Fibroblast of lung (primary cell): ENCODE results near the gene TMEM167B. TPM values are rescaled to one million over a fixed set of nuclear protein-coding genes. Genes with fewer than 3 reads are reported as not detected.
A peak's percentile ranks its signal among the peaks of the same experiment; 100 is the strongest.

ENCODE experiments used
- DNase-seq, 2 donors: peaks; one replicate each; pipeline versions ENCODE4 v3.0.0 to v3.0.0-alpha.2; 2010; ENCODE audit warnings: low read depth in 2 of 2
- H2AFZ ChIP-seq: 2 replicates; pipeline ENCODE4 v1.5.1; 2012; ENCODE audit warnings: low read length, control low read depth, inconsistent platforms
- H3K27ac ChIP-seq: 2 replicates; pipeline ENCODE4 v1.5.1; 2011; ENCODE audit warnings: low read length, control low read depth; ENCODE audit not compliant: insufficient read depth
- H3K27me3 ChIP-seq: 2 replicates; pipeline ENCODE4 v1.5.1; 2011; ENCODE audit warnings: mild to moderate bottlenecking, low read length; ENCODE audit not compliant: control insufficient read depth, insufficient read depth
- H3K36me3 ChIP-seq: 2 replicates; pipeline ENCODE4 v1.5.1; 2011; ENCODE audit warnings: low read length; ENCODE audit not compliant: control insufficient read depth, insufficient read depth
- H3K4me1 ChIP-seq: 2 replicates; pipeline ENCODE4 v1.5.1; 2011; ENCODE audit warnings: low read length; ENCODE audit not compliant: control insufficient read depth, insufficient read depth; ENCODE audit errors: extremely low read depth
- H3K4me2 ChIP-seq: 2 replicates; pipeline ENCODE4 v1.5.1; 2011; ENCODE audit warnings: low read length, control low read depth; ENCODE audit not compliant: insufficient read depth; ENCODE audit errors: extremely low read depth
- H3K4me3 ChIP-seq, 4 experiments: fragments of 200-600 bp in 1 of 4; sonication (generic) in 1 of 4; replicated peaks in 1 of 4; 2 replicates each; pipeline ENCODE4 v1.5.1; 2011 to 2016; ENCODE audit warnings: low read length in 4 of 4, low read depth in 3 of 4, mild to moderate bottlenecking in 3 of 4, control low read depth in 2 of 4, inconsistent platforms in 1 of 4, mixed read lengths in 1 of 4; ENCODE audit not compliant: insufficient read depth in 1 of 4; ENCODE audit errors: control extremely low read depth in 1 of 4
- H3K79me2 ChIP-seq: 2 replicates; pipeline ENCODE4 v1.5.1; 2012; ENCODE audit warnings: mild to moderate bottlenecking, low read length, inconsistent platforms; ENCODE audit not compliant: control insufficient read depth, insufficient read depth
- H3K9ac ChIP-seq: 2 replicates; pipeline ENCODE4 v1.5.1; 2011; ENCODE audit warnings: mild to moderate bottlenecking, low read length, control low read depth; ENCODE audit not compliant: insufficient read depth
- H3K9me3 ChIP-seq: 2 replicates; pipeline ENCODE4 v1.5.1; 2012; ENCODE audit warnings: low read depth, low read length; ENCODE audit not compliant: control insufficient read depth, insufficient read depth
- H4K20me1 ChIP-seq: 2 replicates; pipeline ENCODE4 v1.5.1; 2011; ENCODE audit warnings: low read length; ENCODE audit not compliant: control insufficient read depth, insufficient read depth; ENCODE audit errors: extremely low read depth
- CTCF ChIP-seq, 2 donors: IDR thresholded peaks in 1 of 2; conservative IDR thresholded peaks in 1 of 2; 1 replicate in 1 of 2; 2 replicates in 1 of 2; pipeline ENCODE4 v1.5.1; 2011 to 2012; ENCODE audit warnings: low read length in 2 of 2, control low read depth in 1 of 2, inconsistent platforms in 1 of 2, low read depth in 1 of 2, mild to moderate bottlenecking in 1 of 2
- EZH2 ChIP-seq: IDR thresholded peaks from 2 replicates; pipeline ENCODE4 v1.5.1; 2012; ENCODE audit warnings: low read length, control low read depth, mild to moderate bottlenecking; ENCODE audit errors: missing control alignments
- polyA plus RNA-seq, 2 donors: library from polyadenylated mRNA; depleted of rRNA in 1 of 2; stranded (reverse) in 1 of 2; unstranded in 1 of 2; fragments of >200 nt; gene quantifications; 2 replicates each; pipeline ENCODE4 v1.2.1, GENCODE V29; 2011 to 2012; ENCODE audit warnings: missing spikeins in 1 of 2
- total RNA-seq: library from RNA; depleted of rRNA; stranded (reverse); fragments of >200 nt; gene quantifications from 2 replicates; pipeline ENCODE4 v1.2.1, GENCODE V29; 2014

The TMEM167B gene
- total and polyA plus RNA-seq, 2 donors (not counting 1 experiment from before 2014, with no cell fraction given): 35.3 to 52.2 TPM

- H3K27me3 ChIP-seq: peaks cover 10% of the 10 kb centered on the region
- H3K36me3 ChIP-seq: no peaks in the 10 kb centered on the region
- no peak overlapping the region for H3K9ac ChIP-seq
- TF ChIP-seq CTCF (conservative IDR thresholded peaks at IDR 0.05 in 1 of 2, IDR thresholded peaks at IDR 0.05 in 1 of 2; ENCODE audit: low read depth in 1 of 2, low read length in 2 of 2): no peak
- TF ChIP-seq EZH2: no peak
- no peak overlapping the region for H3K4me2 ChIP-seq
- no peaks in the 10 kb centered on the region for H4K20me1 ChIP-seq
- no peaks in the 10 kb centered on the region for H3K79me2 ChIP-seq
- no peak for DNase-seq
- H2AFZ ChIP-seq: no peak overlapping the region
- no peaks in the 10 kb centered on the region for H3K9me3 ChIP-seq
- H3K4me3 ChIP-seq: no peak overlapping the region
- H3K27ac ChIP-seq: no peak overlapping the region
- H3K4me1 ChIP-seq: peaks cover 2% of the 10 kb centered on the region
These were observed 17.2 kb downstream of the TMEM167B start for GRCh38 chr1:109107785-109108184.

- Histone ChIP-seq H2AFZ (no peak overlapping the region), H3K27me3 (peaks cover 25% of the 10 kb centered on the region), H3K27ac (no peak overlapping the region), H3K9me3 (no peaks in the 10 kb centered on the region), H3K36me3 (no peaks in the 10 kb centered on the region), H4K20me1 (no peaks in the 10 kb centered on the region), H3K9ac (no peak overlapping the region), H3K4me3 (no peak overlapping the region), H3K79me2 (no peaks in the 10 kb centered on the region), H3K4me1 (peaks cover 2% of the 10 kb centered on the region), H3K4me2 (no peak overlapping the region)
- TF ChIP-seq CTCF (conservative IDR thresholded peaks at IDR 0.05 in 1 of 2, IDR thresholded peaks at IDR 0.05 in 1 of 2; ENCODE audit: low read depth in 1 of 2, low read length in 2 of 2): no peak
- no peak for TF ChIP-seq EZH2
- no peak for DNase-seq
These were observed 19.3 kb downstream of the TMEM167B start for GRCh38 chr1:109109906-109110305.

- H2AFZ ChIP-seq: no peak overlapping the region
- no peak overlapping the region for H3K27ac ChIP-seq
- peaks cover 2% of the 10 kb centered on the region for H3K4me1 ChIP-seq
- TF ChIP-seq CTCF (conservative IDR thresholded peaks at IDR 0.05 in 1 of 2, IDR thresholded peaks at IDR 0.05 in 1 of 2; ENCODE audit: low read depth in 1 of 2, low read length in 2 of 2): no peak
- TF ChIP-seq EZH2: no peak
- H3K9ac ChIP-seq: no peak overlapping the region
- H3K27me3 ChIP-seq: peaks cover 27% of the 10 kb centered on the region
- no peaks in the 10 kb centered on the region for H3K36me3 ChIP-seq
- no peaks in the 10 kb centered on the region for H4K20me1 ChIP-seq
- H3K9me3 ChIP-seq: no peaks in the 10 kb centered on the region
- H3K79me2 ChIP-seq: no peaks in the 10 kb centered on the region
- H3K4me2 ChIP-seq: no peak overlapping the region
- H3K4me3 ChIP-seq: no peak overlapping the region
- peak in 1 of 2 donors; percentile 6 for DNase-seq
These were observed 21.0 kb downstream of the TMEM167B start for GRCh38 chr1:109111386-109112055.
